Fibroblast of upper back skin (primary cell): ENCODE measurements around the gene PCBP3.
"Not testable (repeated sequence)": the region's sequence is repeated elsewhere in the genome, so short reads cannot be mapped to it uniquely, and the experiment has no call there.

Experiments
- DNase-seq: peaks from one replicate; pipeline ENCODE4 v3.0.0-alpha.2; 2013

PCBP3 gene

GRCh38 chr21:45698493-45699184, 55.1 kb downstream of the PCBP3 start:
- DNase-seq: peak; percentile 97

GRCh38 chr21:45699251-45699942, 55.9 kb downstream of the PCBP3 start:
- DNase-seq: no peak

GRCh38 chr21:45699966-45700365, 56.4 kb downstream of the PCBP3 start:
- peak; percentile 19 for DNase-seq

GRCh38 chr21:45700461-45700860, 56.9 kb downstream of the PCBP3 start:
- no peak for DNase-seq

GRCh38 chr21:45704311-45705108, 61.0 kb downstream of the PCBP3 start:
- DNase-seq: no peak

- no peak for DNase-seq
These were observed 62.8 kb downstream of the PCBP3 start for GRCh38 chr21:45706299-45706698.

- no peak for DNase-seq
These were observed 65.6 kb downstream of the PCBP3 start for GRCh38 chr21:45709173-45709572.

GRCh38 chr21:45709696-45710268, 66.3 kb downstream of the PCBP3 start:
- no peak for DNase-seq

- not testable (repeated sequence) for DNase-seq
These were observed 66.8 kb downstream of the PCBP3 start for GRCh38 chr21:45710306-45710705.

GRCh38 chr21:45713613-45714012, 70.1 kb downstream of the PCBP3 start:
- no peak for DNase-seq

- no peak for DNase-seq
These were observed 71.9 kb downstream of the PCBP3 start for GRCh38 chr21:45715441-45715840.

- no peak for DNase-seq
These were observed 74.9 kb downstream of the PCBP3 start for GRCh38 chr21:45718413-45718812.

- no peak for DNase-seq
These were observed 75.8 kb downstream of the PCBP3 start for GRCh38 chr21:45719177-45719802.

GRCh38 chr21:45720204-45720603, 76.7 kb downstream of the PCBP3 start:
- not testable (repeated sequence) for DNase-seq

GRCh38 chr21:45721671-45722070, 78.1 kb downstream of the PCBP3 start:
- DNase-seq: peak; percentile 17

- DNase-seq: no peak
These were observed 79.8 kb downstream of the PCBP3 start for GRCh38 chr21:45723049-45723958.

GRCh38 chr21:45724345-45724961, 80.9 kb downstream of the PCBP3 start:
- DNase-seq: no peak

GRCh38 chr21:45724994-45725843, 81.7 kb downstream of the PCBP3 start:
- no peak for DNase-seq

GRCh38 chr21:45725844-45726200, 82.3 kb downstream of the PCBP3 start:
- no peak for DNase-seq

GRCh38 chr21:45726438-45726837, 82.9 kb downstream of the PCBP3 start:
- no peak for DNase-seq
